Bronchial epithelial cell (primary cell): ENCODE data around the gene ERBB4. TPM values are rescaled to one million over a fixed set of nuclear protein-coding genes. Genes with fewer than 3 reads are reported as not detected.
A peak's percentile ranks its signal among the peaks of the same experiment; 100 is the strongest.

Source experiments
- DNase-seq: peaks from one replicate; pipeline ENCODE4 v3.0.0-alpha.2; 2010; ENCODE audit warnings: low read depth
- FAIRE-seq: peaks from 2 replicates; lab custom pipeline; 2011; peaks lifted over from hg19 to GRCh38; lab: Jason Lieb, UNC
- H3K27me3 ChIP-seq: 2 replicates; pipeline ENCODE4 v1.5.1; 2011; ENCODE audit warnings: low read length; ENCODE audit not compliant: control insufficient read depth, insufficient read depth
- H3K36me3 ChIP-seq: 2 replicates; pipeline ENCODE4 v1.5.1; 2011; ENCODE audit warnings: low read length; ENCODE audit not compliant: control insufficient read depth, insufficient read depth
- H3K4me3 ChIP-seq: 2 replicates; pipeline ENCODE4 v1.5.1; 2011; ENCODE audit warnings: mild to moderate bottlenecking, low read depth, low read length, control low read depth
- total RNA-seq: library from RNA; depleted of rRNA; stranded (reverse); fragments of >200 nt; gene quantifications from 2 replicates; pipeline ENCODE4 v1.2.1, GENCODE V29; 2014
- TF ChIP-seq, protein P1 (sequence below): IDR thresholded peaks from 2 replicates; pipeline ENCODE4 v1.5.1; 2011; ENCODE audit warnings: mild to moderate bottlenecking, moderate library complexity, low read length, control low read depth, inconsistent platforms; ENCODE audit not compliant: insufficient read depth, severe bottlenecking

The ERBB4 gene
- total RNA-seq, 1 donor from 2014 or later, result under 0.01 TPM

DNA sequence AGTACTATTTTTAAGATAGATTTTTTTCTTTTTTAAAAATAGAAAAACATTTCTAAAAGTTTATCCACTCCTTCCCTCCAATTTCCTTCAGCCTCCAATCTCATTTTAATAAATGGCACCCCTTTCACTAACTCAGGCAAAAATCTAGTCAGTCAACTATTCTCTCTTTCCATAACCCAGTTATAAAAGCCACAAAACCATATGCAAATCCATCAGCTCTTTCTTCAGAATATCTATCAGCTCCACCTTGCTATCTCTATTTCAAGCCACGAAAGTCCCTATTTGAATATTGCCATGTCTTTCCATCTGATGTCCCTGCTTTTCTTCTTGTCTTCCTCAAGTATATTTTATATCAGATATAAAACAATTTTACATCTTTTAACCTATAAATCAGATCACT lies 397.1 kb downstream of the ERBB4 start:
- no peak overlapping the region for H3K4me3 ChIP-seq
- FAIRE-seq, result no peak
- DNase-seq, result no peak
- no peaks in the 10 kb centered on the region for H3K36me3 ChIP-seq
- H3K27me3 ChIP-seq, result no peaks in the 10 kb centered on the region
- TF ChIP-seq, protein P1, sequence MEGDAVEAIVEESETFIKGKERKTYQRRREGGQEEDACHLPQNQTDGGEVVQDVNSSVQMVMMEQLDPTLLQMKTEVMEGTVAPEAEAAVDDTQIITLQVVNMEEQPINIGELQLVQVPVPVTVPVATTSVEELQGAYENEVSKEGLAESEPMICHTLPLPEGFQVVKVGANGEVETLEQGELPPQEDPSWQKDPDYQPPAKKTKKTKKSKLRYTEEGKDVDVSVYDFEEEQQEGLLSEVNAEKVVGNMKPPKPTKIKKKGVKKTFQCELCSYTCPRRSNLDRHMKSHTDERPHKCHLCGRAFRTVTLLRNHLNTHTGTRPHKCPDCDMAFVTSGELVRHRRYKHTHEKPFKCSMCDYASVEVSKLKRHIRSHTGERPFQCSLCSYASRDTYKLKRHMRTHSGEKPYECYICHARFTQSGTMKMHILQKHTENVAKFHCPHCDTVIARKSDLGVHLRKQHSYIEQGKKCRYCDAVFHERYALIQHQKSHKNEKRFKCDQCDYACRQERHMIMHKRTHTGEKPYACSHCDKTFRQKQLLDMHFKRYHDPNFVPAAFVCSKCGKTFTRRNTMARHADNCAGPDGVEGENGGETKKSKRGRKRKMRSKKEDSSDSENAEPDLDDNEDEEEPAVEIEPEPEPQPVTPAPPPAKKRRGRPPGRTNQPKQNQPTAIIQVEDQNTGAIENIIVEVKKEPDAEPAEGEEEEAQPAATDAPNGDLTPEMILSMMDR, result no peak

DNA sequence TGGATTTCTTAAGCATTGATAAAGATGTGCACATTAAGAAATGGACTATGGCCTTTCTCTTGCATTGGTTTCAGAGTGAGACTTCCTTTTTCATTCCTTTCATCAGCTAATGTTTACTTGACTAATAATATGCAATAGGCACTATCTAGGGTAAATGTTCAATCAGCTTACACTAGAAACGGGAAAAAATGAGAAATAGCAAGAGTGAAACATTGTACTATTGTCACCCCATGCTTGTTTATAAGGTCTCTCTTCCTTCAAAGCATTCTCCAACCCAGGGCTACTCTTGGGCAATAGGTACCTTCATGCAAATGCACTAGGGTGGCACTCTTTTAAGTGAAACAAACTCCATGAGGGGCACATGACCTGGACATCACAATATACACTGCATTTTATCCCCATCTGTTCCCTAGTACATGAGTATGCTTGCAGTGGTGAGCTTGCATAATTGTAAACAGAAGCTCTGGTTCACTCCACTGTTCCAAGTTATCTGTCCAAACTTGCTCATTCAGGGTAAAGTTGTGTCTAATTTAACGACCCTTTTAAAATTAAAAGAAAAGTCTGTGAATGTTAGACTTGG lies 402.3 kb downstream of the ERBB4 start:
- FAIRE-seq, result no peak

DNA sequence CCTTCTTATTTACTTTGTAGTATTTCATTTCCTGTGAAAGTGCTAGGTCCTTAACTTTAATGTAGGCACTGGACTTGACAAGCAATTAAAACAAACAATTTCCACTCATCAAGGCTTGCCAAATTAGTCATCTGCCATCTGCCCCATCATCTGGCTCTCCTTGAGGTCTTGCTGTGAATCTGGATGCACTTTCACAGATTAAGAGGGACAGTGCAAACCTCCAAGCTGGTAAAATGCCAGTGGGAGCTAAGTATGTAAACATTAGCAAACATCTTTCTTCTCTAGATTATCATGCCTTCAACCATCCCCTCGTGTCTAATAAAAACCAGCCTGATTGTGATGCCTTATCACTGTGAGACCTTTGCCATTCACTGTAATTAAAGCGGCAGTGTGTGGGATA lies 402.9 kb downstream of the ERBB4 start:
- Histone ChIP-seq H3K4me3 (no peak overlapping the region), H3K36me3 (no peaks in the 10 kb centered on the region), H3K27me3 (no peaks in the 10 kb centered on the region)
- DNase-seq, result peak; percentile 54
- no peak for FAIRE-seq
- TF ChIP-seq, protein P1, result no peak

More for the DNA sequence above, 402.3 kb downstream of the ERBB4 start:
- no peak overlapping the region for H3K4me3 ChIP-seq
- DNase-seq, result peak; percentile 24
- TF ChIP-seq, protein P1, result no peak
- H3K36me3 ChIP-seq, result no peaks in the 10 kb centered on the region
- H3K27me3 ChIP-seq, result no peaks in the 10 kb centered on the region

DNA sequence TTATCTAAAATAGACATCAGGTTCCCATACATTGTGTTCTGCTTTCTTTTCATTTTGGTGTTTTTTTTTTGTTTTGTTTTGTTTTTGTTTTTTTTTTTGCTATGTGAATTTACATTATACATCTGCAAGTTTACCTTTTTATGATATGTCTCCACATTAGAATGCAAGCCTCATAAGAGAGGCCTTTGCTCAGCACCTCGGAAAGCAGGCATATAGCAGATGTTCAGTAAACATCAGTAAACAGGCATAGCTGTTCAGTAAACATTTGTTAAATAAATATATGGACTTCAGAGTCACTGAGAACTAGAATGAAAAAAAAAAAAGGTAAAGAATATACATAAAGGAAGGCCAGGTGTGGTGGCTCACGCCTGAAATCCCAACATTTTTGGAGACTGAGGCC lies 405.3 kb downstream of the ERBB4 start:
- no peaks in the 10 kb centered on the region for H3K27me3 ChIP-seq
- no peaks in the 10 kb centered on the region for H3K36me3 ChIP-seq
- FAIRE-seq (no peak), DNase-seq (no peak)
- no peak overlapping the region for H3K4me3 ChIP-seq
- TF ChIP-seq, protein P1, result no peak

DNA sequence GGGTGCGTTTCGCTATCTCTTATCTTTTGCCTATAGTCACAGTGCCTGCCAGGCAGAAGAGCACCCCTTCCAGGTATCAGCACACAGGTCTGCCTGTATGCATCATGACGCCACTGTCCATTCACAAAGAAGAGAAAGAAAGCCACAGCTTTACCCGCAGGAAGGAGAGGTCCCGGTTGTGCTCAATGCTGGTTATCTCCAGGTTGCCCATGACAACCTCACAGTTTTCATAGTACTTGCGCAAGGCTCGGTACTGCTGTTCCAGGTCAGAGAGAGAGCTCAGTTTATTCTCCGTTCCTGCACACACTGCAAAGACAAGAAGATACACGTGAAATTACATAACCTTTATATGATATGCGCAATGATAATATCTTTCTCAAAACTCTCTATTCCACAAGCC lies 414.0 kb downstream of the ERBB4 start:
- no peak for DNase-seq
- FAIRE-seq, result no peak
- Histone ChIP-seq H3K36me3 (no peaks in the 10 kb centered on the region), H3K27me3 (no peaks in the 10 kb centered on the region), H3K4me3 (no peak overlapping the region)
- TF ChIP-seq, protein P1, result no peak

DNA sequence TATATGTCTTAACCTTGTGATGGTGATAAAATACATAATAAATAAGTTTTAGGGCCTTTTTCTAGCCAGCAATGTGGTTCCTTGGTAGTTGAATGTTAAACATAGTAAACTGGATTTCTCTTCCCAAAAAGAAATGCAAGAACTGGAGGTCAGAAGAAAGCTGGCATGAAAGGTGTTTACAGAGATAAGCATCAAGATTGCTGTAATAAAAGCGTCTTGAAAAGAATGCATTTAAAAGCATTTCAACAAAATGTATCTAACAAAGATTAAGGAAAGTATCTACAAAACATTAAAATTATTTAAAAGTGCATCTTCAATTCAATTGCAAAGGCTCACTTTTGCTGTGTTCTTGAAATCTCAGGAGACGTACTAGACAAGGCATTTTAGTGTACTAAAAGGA lies 419.0 kb downstream of the ERBB4 start:
- TF ChIP-seq, protein P1, result no peak

More for the DNA sequence above, 419.0 kb downstream of the ERBB4 start:
- Histone ChIP-seq H3K27me3 (no peaks in the 10 kb centered on the region), H3K36me3 (no peaks in the 10 kb centered on the region), H3K4me3 (no peak overlapping the region)
- DNase-seq (no peak), FAIRE-seq (no peak)
